Measurements from ENCODE around the gene PLXNA2.

The PLXNA2 gene, protein sequence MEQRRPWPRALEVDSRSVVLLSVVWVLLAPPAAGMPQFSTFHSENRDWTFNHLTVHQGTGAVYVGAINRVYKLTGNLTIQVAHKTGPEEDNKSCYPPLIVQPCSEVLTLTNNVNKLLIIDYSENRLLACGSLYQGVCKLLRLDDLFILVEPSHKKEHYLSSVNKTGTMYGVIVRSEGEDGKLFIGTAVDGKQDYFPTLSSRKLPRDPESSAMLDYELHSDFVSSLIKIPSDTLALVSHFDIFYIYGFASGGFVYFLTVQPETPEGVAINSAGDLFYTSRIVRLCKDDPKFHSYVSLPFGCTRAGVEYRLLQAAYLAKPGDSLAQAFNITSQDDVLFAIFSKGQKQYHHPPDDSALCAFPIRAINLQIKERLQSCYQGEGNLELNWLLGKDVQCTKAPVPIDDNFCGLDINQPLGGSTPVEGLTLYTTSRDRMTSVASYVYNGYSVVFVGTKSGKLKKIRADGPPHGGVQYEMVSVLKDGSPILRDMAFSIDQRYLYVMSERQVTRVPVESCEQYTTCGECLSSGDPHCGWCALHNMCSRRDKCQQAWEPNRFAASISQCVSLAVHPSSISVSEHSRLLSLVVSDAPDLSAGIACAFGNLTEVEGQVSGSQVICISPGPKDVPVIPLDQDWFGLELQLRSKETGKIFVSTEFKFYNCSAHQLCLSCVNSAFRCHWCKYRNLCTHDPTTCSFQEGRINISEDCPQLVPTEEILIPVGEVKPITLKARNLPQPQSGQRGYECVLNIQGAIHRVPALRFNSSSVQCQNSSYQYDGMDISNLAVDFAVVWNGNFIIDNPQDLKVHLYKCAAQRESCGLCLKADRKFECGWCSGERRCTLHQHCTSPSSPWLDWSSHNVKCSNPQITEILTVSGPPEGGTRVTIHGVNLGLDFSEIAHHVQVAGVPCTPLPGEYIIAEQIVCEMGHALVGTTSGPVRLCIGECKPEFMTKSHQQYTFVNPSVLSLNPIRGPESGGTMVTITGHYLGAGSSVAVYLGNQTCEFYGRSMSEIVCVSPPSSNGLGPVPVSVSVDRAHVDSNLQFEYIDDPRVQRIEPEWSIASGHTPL (N-terminal part only)

DNA sequence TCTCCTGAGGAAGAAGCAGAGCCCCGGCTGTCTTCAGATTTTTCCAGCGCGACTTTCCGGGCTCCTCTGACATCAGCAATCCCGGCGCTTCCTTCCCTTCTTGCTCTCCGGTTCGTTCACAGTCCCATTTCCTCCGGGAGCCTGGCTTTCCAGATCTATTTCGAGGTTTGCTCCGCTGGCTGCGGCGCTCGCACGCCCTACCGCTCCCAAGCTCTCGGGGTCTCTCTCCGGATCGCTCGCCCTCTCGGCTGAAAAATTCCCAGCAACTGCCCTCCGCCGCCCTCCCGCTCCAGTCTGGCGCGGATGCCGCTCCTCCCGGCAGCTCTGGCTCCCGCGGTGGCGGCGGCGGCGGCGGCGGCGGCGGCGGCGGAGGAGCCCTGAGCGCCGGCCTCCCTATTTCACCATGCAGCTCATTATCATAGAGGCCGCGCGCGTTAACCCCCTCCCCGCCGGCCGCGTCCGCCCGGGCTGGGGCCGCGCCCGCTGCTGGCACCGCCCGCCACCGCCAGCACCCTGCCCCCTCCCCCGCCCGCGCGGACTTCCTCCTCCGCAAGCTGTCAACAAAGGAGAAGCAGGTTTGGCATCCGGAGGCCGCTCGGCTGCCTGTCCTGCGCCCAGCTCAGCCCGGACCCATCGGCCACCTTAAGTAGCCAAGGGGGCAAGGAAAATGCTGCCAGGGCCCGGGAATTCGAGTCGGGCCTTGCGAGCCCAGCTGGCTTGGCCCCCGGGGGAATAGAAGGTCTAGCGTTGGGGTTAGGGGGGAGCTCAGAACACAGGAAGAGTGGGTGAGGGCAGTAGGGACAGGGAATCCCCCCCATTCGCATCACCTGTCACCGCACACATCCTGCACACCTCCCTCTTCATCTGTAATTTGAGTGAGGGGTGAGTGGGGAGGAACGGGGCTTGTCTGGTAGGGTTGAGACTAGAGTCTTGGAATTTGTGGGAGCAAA lies at the start of gene PLXNA2:
Gene PLXNA2, minus strand, starts transcription at position 418 of the 950 bp plus-strand sequence. CDS start 26,462 bp downstream, outside the sequence.
- ChIA-PET CTCF (interaction anchor here (0.7 to 29.4 kb wide), 53 partner anchors 9 to 964 kb away, joined by 3 to 990 read pairs (median 7); no protein-coding TSS in a partner anchor), POLR2A (interaction anchor here (0.9 to 2.0 kb wide), 6 partner anchors 60 to 222 kb away, joined by 3 to 17 read pairs (median 5); no protein-coding TSS in a partner anchor)
- TF ChIP-seq, protein P1, sequence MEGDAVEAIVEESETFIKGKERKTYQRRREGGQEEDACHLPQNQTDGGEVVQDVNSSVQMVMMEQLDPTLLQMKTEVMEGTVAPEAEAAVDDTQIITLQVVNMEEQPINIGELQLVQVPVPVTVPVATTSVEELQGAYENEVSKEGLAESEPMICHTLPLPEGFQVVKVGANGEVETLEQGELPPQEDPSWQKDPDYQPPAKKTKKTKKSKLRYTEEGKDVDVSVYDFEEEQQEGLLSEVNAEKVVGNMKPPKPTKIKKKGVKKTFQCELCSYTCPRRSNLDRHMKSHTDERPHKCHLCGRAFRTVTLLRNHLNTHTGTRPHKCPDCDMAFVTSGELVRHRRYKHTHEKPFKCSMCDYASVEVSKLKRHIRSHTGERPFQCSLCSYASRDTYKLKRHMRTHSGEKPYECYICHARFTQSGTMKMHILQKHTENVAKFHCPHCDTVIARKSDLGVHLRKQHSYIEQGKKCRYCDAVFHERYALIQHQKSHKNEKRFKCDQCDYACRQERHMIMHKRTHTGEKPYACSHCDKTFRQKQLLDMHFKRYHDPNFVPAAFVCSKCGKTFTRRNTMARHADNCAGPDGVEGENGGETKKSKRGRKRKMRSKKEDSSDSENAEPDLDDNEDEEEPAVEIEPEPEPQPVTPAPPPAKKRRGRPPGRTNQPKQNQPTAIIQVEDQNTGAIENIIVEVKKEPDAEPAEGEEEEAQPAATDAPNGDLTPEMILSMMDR (IDR thresholded peaks at IDR 0.05; ENCODE audit: insufficient read depth, low read length, missing control alignments), result no peak
- peak within 1 kb of the TSS; percentile 72 for H3K4me3 ChIP-seq (ENCODE audit: low read depth, low read length)
- no peak for DNase-seq (ENCODE audit: low read depth, low spot score)

- no peak overlapping the region for H3K4me3 ChIP-seq (ENCODE audit: low read depth, low read length)
- DNase-seq (ENCODE audit: low read depth, low spot score), result no peak
- ChIA-PET POLR2A (no interaction called here), CTCF (no interaction called here)
- TF ChIP-seq, protein P1 (IDR thresholded peaks at IDR 0.05; ENCODE audit: insufficient read depth, low read length, missing control alignments), result no peak
Observed at GRCh38 chr1:208292908-208293307, 48.7 kb upstream of the PLXNA2 start.

DNA sequence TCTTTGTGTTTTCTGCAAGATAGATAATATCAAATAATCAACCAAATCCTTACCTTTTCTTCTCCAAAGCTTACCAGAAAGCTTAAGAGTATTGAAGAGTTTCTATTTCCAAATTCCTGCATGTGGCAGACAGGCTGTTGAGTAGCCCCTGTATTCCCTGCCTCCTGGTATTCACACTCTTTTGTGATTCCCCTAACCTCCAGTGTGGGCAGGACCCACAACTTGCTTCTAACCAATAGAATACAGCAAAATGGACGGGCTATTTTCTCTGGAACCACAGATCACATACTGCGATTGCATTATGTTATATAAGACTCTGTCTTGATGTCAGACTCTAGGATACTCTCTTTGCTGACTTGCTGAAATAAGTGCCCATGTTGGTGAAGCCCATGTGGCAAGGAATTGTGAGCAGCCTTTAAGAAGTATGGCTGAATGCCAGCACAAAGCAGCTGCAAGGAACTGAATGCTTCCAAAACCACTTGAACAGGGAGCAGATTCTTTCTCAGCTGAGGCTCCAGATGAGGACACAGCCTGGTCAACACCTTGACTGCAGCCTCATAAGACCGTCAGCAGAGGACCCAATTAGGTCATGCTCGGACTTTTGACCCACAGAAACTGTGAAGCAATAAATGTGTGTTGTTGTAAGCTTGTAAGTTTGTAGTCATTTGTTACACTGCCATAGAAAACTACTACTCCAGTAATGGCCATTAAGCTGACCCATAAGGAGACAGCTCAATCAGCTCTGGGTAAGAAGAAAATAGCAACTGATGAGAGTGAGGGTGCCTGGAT lies 47.9 kb upstream of the PLXNA2 start:
- no peak for DNase-seq (ENCODE audit: low read depth, low spot score)
- POLR2A ChIA-PET, result no interaction called here
- CTCF ChIA-PET, result no interaction called here
- TF ChIP-seq, protein P1 (IDR thresholded peaks at IDR 0.05; ENCODE audit: insufficient read depth, low read length, missing control alignments), result no peak
- H3K4me3 ChIP-seq (ENCODE audit: low read depth, low read length), result no peak overlapping the region

GRCh38 chr1:208291129-208291528 lies 46.9 kb upstream of the PLXNA2 start:
- CTCF ChIA-PET, result interaction anchor here (1.0 kb wide), 1 partner anchor 160 kb away, joined by 3 read pairs; no protein-coding TSS in a partner anchor

More at GRCh38 chr1:208291129-208291528, 46.9 kb upstream of the PLXNA2 start:
- TF ChIP-seq, protein P1 (IDR thresholded peaks at IDR 0.05; ENCODE audit: insufficient read depth, low read length, missing control alignments), result no peak
- POLR2A ChIA-PET, result no interaction called here
- H3K4me3 ChIP-seq (ENCODE audit: low read depth, low read length), result no peak overlapping the region
- no peak for DNase-seq (ENCODE audit: low read depth, low spot score)
